Kidney epithelial cell (primary cell): ENCODE data around the gene C17orf67. TPM values are rescaled to one million over a fixed set of nuclear protein-coding genes. Genes with fewer than 3 reads are reported as not detected.
A peak's percentile ranks its signal among the peaks of the same experiment; 100 is the strongest.

Experiments
- DNase-seq: peaks from one replicate; pipeline ENCODE4 v3.0.0-alpha.2; 2010; ENCODE audit warnings: low read depth
- H3K27me3 ChIP-seq: 2 replicates; pipeline ENCODE4 v1.6.0; 2011; ENCODE audit warnings: low read length; ENCODE audit not compliant: control insufficient read depth, insufficient read depth
- H3K36me3 ChIP-seq: 2 replicates; pipeline ENCODE4 v1.5.1; 2011; ENCODE audit warnings: low read length; ENCODE audit not compliant: control insufficient read depth, insufficient read depth
- H3K4me3 ChIP-seq: 2 replicates; pipeline ENCODE4 v1.5.1; 2011; ENCODE audit warnings: low read depth, mild to moderate bottlenecking, control low read depth, low read length
- CTCF ChIP-seq: IDR thresholded peaks from 2 replicates; pipeline ENCODE4 v1.5.1; 2011; ENCODE audit warnings: mild to moderate bottlenecking, moderate library complexity, low read length, control low read depth, inconsistent platforms; ENCODE audit not compliant: insufficient read depth, poor library complexity, severe bottlenecking
- total RNA-seq: library from RNA; depleted of rRNA; stranded (reverse); fragments of >200 nt; gene quantifications from 2 replicates; pipeline ENCODE4 v1.2.3, GENCODE V29; 2015

Gene C17orf67, protein sequence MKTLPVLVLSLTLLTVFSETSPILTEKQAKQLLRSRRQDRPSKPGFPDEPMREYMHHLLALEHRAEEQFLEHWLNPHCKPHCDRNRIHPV
- total RNA-seq: 0.34 and 0.50 TPM in 2 replicates

DNA sequence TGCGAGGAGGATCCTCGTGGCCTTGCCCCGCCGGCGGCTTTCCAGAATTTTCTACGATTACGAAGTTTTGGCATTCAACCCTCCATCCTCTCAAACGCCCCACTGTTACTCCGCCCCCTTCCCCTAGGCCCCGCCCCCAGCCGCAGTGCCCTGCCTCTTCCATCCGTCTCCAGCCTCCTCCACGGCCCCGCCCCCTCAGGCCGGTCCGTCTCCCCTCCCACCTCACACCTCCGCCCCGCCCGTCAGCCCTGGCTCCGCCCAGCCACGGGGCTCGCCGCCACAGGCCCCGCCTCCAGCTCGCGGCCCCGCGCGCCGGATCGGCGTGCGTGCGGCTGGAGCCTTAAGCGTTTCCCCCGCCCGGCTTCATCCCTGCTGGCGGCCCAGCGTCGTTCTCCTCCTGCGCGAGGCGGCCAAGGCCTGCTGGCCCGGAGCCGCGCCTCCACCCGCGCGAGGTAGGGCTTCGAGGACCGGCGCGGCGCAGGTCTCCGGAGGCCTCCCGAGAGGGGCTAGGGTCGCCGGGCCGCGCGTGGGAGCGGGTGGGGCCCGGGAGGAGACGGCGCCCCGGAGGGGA lies at the start of gene C17orf67, which contains the start of gene DGKE:
C17orf67 (minus strand) TSS at position 112 of the 571 bp plus-strand sequence. CDS start 18,110 bp downstream, outside the sequence.
DGKE (plus strand) TSS at position 343 of the 571 bp plus-strand sequence. CDS start 645 bp downstream, outside the sequence.
- TF ChIP-seq CTCF: no peak
- Histone ChIP-seq H3K4me3 (peak within 1 kb of the TSS; percentile 85), H3K27me3 (no peaks in the 10 kb centered on the region), H3K36me3 (no peaks in the 10 kb centered on the region)
- peak; percentile 47 for DNase-seq

DNA sequence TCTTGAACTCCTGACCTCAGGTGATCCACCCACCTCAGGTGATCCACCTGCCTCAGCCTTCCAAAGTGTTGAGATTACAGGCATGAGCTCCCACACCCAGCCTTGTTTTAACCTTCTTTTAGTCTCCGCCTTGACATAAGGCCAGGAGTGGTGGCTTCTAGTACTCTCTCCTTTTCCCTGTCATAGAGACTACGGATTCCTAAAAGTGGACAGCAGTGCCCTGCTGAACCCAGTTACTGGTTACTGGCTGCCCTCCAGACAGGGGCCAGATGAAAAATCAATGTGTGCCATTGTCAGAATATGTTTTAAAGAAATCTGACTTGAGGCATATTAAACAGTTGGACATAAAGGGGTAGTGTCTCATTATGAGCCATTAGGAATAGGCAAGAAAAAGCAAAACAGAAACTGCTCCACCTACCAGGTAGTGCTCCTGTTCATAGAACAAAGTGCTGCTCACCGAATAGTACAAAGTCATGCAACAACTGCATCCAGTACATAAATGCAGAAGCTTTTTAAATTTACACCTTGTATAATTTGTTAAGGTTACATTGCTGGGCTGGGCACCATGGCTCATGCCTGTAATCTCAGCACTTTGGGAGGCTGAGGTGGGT lies 48.1 kb upstream of the C17orf67 start:
- Histone ChIP-seq H3K27me3 (no peaks in the 10 kb centered on the region), H3K36me3 (peaks cover 1% of the 10 kb centered on the region), H3K4me3 (no peak overlapping the region)
- DNase-seq: no peak
- TF ChIP-seq CTCF: no peak

- H3K4me3 ChIP-seq: no peak overlapping the region
- no peaks in the 10 kb centered on the region for H3K27me3 ChIP-seq
- TF ChIP-seq CTCF: no peak
- H3K36me3 ChIP-seq: no peaks in the 10 kb centered on the region
- DNase-seq: no peak
These were observed 46.9 kb upstream of the C17orf67 start for GRCh38 chr17:56880571-56880970.

DNA sequence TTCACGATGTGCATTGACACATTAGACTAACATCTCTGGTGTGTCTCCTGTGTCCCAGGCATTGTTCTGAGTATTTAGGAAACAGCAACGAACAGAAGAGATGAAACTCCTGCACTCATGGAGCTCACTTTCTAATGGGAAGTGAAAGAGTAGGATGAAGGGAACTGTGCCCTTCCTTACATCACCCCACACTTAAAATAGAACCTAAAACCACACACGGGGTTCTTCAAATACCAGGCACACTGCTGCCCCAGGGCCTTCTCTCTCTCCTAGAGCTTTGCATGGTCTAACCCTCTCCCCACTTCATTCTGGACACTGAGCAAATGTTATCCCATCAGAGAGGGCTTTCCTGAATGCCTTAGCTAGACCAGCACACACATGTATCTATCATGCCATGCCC lies 46.4 kb upstream of the C17orf67 start:
- H3K27me3 ChIP-seq: no peaks in the 10 kb centered on the region
- no peak for TF ChIP-seq CTCF

DNA sequence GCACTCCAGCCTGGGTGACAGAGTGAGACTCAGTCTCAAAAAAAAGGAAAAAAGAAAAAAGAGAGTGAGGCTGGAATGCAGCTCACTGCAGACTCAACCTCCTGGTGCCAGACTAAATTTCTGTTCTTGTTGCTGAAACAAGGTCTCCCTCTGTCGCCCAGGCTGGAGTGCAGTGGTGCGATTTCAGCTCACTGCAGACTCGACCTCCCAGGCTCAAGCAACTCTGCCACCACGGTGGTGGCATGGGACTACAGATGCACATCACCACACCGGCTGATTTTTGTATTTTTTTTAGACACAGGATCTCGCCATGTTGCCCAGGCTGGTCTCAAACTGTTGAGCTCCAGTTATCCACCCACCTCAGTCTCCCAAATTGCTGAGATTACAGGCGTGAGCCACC lies 45.6 kb upstream of the C17orf67 start:
- Histone ChIP-seq H3K27me3 (no peaks in the 10 kb centered on the region), H3K4me3 (no peak overlapping the region), H3K36me3 (no peaks in the 10 kb centered on the region)
- no peak for DNase-seq
- no peak for TF ChIP-seq CTCF

More for the DNA sequence above, 46.4 kb upstream of the C17orf67 start:
- H3K4me3 ChIP-seq: no peak overlapping the region
- H3K36me3 ChIP-seq: no peaks in the 10 kb centered on the region
- DNase-seq: no peak
